Liver (tissue), 3 donors: ENCODE data around the gene ZNF446.
"Not testable (repeated sequence)": the region's sequence is repeated elsewhere in the genome, so short reads cannot be mapped to it uniquely, and the experiment has no call there.

Experiments
- ATF3 ChIP-seq: IDR thresholded peaks from 2 replicates; pipeline ENCODE4 v1.6.1; 2016; ENCODE audit warnings: antibody characterized with exemption
- CTCF ChIP-seq: fragments of 150-350 bp; IDR thresholded peaks from 2 replicates; pipeline ENCODE4 v1.5.1; 2017; ENCODE audit warnings: improper control_type of control experiment, low read depth, low read length; ENCODE audit not compliant: missing input control
- EGR1 ChIP-seq, 2 donors: IDR thresholded peaks; 2 replicates each; pipeline ENCODE4 v1.6.1; 2016 to 2018; ENCODE audit warnings: antibody characterized with exemption in 2 of 2, low read depth in 2 of 2
- FOXA1 ChIP-seq: IDR thresholded peaks from 2 replicates; pipeline ENCODE4 v1.6.1; 2016; ENCODE audit warnings: antibody characterized with exemption
- FOXA2 ChIP-seq: IDR thresholded peaks from 2 replicates; pipeline ENCODE4 v1.6.1; 2016; ENCODE audit warnings: antibody characterized with exemption
- HNF4G ChIP-seq: IDR thresholded peaks from 2 replicates; pipeline ENCODE4 v1.6.1; 2016; ENCODE audit warnings: antibody characterized with exemption
- JUND ChIP-seq, 2 donors: IDR thresholded peaks; 2 replicates each; pipeline ENCODE4 v1.6.1; 2016; ENCODE audit warnings: antibody characterized with exemption in 2 of 2
- MAX ChIP-seq: IDR thresholded peaks from 2 replicates; pipeline ENCODE4 v1.6.1; 2016; ENCODE audit warnings: antibody characterized with exemption
- RAD21 ChIP-seq, 2 donors: IDR thresholded peaks; 2 replicates each; pipeline ENCODE4 v1.6.1; 2016; ENCODE audit warnings: antibody characterized with exemption in 2 of 2, mild to moderate bottlenecking in 2 of 2
- REST ChIP-seq: IDR thresholded peaks from 2 replicates; pipeline ENCODE4 v1.6.1; 2016; ENCODE audit warnings: antibody characterized with exemption, mild to moderate bottlenecking
- TAF1 ChIP-seq: conservative IDR thresholded peaks from 2 replicates; pipeline ENCODE4 v1.6.1; 2016; ENCODE audit warnings: antibody characterized with exemption, mild to moderate bottlenecking
- donor health status: healthy.
- donor health status: healthy.

- TF ChIP-seq CTCF; FOXA1; JUND (IDR thresholded peaks at IDR 0.05); FOXA2; RAD21 (IDR thresholded peaks at IDR 0.05); ATF3; MAX; EGR1 (IDR thresholded peaks at IDR 0.05; ENCODE audit: low read depth in 2 of 2); REST; TAF1; HNF4G: not testable (repeated sequence)
Observed at GRCh38 chr19:58470837-58471543, 5.2 kb upstream of the ZNF446 start.
